ENCODE results near the gene DDX51.

GRCh38 chr12:132152411-132152821, 8.3 kb upstream of the DDX51 start:
- TF ChIP-seq, protein P1, sequence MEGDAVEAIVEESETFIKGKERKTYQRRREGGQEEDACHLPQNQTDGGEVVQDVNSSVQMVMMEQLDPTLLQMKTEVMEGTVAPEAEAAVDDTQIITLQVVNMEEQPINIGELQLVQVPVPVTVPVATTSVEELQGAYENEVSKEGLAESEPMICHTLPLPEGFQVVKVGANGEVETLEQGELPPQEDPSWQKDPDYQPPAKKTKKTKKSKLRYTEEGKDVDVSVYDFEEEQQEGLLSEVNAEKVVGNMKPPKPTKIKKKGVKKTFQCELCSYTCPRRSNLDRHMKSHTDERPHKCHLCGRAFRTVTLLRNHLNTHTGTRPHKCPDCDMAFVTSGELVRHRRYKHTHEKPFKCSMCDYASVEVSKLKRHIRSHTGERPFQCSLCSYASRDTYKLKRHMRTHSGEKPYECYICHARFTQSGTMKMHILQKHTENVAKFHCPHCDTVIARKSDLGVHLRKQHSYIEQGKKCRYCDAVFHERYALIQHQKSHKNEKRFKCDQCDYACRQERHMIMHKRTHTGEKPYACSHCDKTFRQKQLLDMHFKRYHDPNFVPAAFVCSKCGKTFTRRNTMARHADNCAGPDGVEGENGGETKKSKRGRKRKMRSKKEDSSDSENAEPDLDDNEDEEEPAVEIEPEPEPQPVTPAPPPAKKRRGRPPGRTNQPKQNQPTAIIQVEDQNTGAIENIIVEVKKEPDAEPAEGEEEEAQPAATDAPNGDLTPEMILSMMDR (conservative IDR thresholded peaks at IDR 0.05), result no peak
- TF ChIP-seq EZH2 (IDR thresholded peaks at IDR 0.05; ENCODE audit: low read depth), result no peak

Data from PC-9 (cell line).